DND-41 (cell line): ENCODE results near the gene GPR32.

Source experiments
- ATAC-seq: fragments of 200-7000 bp; cut with Tn5 transposase; 3 replicates; pipeline ENCODE4 v1.9.1; 2021; ENCODE audit warnings: low read depth; ENCODE audit not compliant: insufficient read depth
- DNase-seq: peaks from one replicate; pipeline ENCODE4 v3.0.0-alpha.2; 2020
- H2AFZ ChIP-seq: 2 replicates; pipeline ENCODE4 v1.6.0; 2012; ENCODE audit warnings: low read depth, low read length
- H3K27ac ChIP-seq: 2 replicates; pipeline ENCODE4 v1.5.1; 2012; ENCODE audit warnings: low read length, inconsistent platforms
- H3K27me3 ChIP-seq: fragments of 200-600 bp; sonication (generic); 2 replicates; pipeline ENCODE4 v1.6.0; 2012; ENCODE audit warnings: low read length, mild to moderate bottlenecking, inconsistent platforms; ENCODE audit not compliant: insufficient read depth, poor library complexity
- H3K36me3 ChIP-seq: 2 replicates; pipeline ENCODE4 v1.5.1; 2012; ENCODE audit warnings: low read length, inconsistent platforms; ENCODE audit not compliant: insufficient read depth
- H3K4me1 ChIP-seq: 2 replicates; pipeline ENCODE4 v1.5.1; 2012; ENCODE audit warnings: mild to moderate bottlenecking, low read length; ENCODE audit not compliant: insufficient read depth
- H3K4me2 ChIP-seq: 2 replicates; pipeline ENCODE4 v1.6.0; 2012; ENCODE audit warnings: mild to moderate bottlenecking, moderate library complexity, low read length, inconsistent platforms; ENCODE audit not compliant: insufficient read depth
- H3K4me3 ChIP-seq, 2 experiments: fragments of 200-600 bp in 1 of 2; shearing (Covaris generic) in 1 of 2; 2 replicates each; pipeline ENCODE4 v1.5.1; 2012 to 2016; ENCODE audit warnings: inconsistent platforms in 2 of 2, low read length in 2 of 2, mild to moderate bottlenecking in 2 of 2, low read depth in 1 of 2, moderate library complexity in 1 of 2
- H3K79me2 ChIP-seq: 2 replicates; pipeline ENCODE4 v1.6.0; 2012; ENCODE audit warnings: low read length, inconsistent platforms; ENCODE audit not compliant: insufficient read depth
- H3K9ac ChIP-seq: 2 replicates; pipeline ENCODE4 v1.6.0; 2012; ENCODE audit warnings: low read depth, mild to moderate bottlenecking, inconsistent platforms, low read length, moderate library complexity
- H3K9me3 ChIP-seq: 2 replicates; pipeline ENCODE4 v1.5.1; 2012; ENCODE audit warnings: low read length, moderate library complexity, mild to moderate bottlenecking, inconsistent platforms; ENCODE audit not compliant: insufficient read depth, severe bottlenecking
- H4K20me1 ChIP-seq: 2 replicates; pipeline ENCODE4 v1.6.0; 2012; ENCODE audit warnings: low read length; ENCODE audit not compliant: insufficient read depth
- EZH2 ChIP-seq: IDR thresholded peaks from 3 replicates; pipeline ENCODE4 v1.6.1; 2012; ENCODE audit warnings: borderline replicate concordance, low read depth, mild to moderate bottlenecking, moderate library complexity, low read length, inconsistent platforms; ENCODE audit not compliant: severe bottlenecking
- TF ChIP-seq, protein P1 (sequence below): IDR thresholded peaks from 2 replicates; pipeline ENCODE4 v1.5.1; 2012; ENCODE audit warnings: borderline replicate concordance, low read length, moderate library complexity, mild to moderate bottlenecking; ENCODE audit not compliant: poor library complexity, severe bottlenecking; ENCODE audit errors: extremely low read depth

GPR32 gene

DNA sequence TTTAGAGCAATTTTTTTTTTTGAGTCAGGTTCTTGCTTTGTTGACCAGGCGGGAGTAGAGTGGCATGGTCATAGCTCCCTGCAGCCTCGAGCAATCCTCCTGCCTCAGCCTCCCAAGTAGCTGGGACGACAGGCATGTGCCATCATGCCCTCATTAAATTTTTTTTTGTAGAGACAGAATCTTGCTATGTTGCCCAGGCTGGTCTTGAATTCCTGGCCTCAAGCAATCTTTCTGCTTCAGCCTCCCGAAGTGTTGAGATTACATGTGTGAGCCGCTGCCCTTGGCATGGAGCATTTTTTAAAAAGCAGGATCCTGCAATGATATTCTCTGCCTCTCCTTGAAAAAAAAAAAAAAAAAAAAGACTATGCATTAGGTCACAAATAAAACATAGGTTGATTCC is 5.9 kb downstream of the GPR32 start:
- TF ChIP-seq, protein P1, sequence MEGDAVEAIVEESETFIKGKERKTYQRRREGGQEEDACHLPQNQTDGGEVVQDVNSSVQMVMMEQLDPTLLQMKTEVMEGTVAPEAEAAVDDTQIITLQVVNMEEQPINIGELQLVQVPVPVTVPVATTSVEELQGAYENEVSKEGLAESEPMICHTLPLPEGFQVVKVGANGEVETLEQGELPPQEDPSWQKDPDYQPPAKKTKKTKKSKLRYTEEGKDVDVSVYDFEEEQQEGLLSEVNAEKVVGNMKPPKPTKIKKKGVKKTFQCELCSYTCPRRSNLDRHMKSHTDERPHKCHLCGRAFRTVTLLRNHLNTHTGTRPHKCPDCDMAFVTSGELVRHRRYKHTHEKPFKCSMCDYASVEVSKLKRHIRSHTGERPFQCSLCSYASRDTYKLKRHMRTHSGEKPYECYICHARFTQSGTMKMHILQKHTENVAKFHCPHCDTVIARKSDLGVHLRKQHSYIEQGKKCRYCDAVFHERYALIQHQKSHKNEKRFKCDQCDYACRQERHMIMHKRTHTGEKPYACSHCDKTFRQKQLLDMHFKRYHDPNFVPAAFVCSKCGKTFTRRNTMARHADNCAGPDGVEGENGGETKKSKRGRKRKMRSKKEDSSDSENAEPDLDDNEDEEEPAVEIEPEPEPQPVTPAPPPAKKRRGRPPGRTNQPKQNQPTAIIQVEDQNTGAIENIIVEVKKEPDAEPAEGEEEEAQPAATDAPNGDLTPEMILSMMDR = no peak
- no peak for TF ChIP-seq EZH2
- Histone ChIP-seq H3K4me1 (peaks cover 13% of the 10 kb centered on the region), H3K27me3 (peaks cover 24% of the 10 kb centered on the region), H3K4me2 (no peak overlapping the region), H2AFZ (no peak overlapping the region), H3K9ac (no peak overlapping the region), H3K27ac (no peak overlapping the region), H3K9me3 (no peaks in the 10 kb centered on the region), H3K36me3 (no peaks in the 10 kb centered on the region), H3K4me3 (no peak overlapping the region), H4K20me1 (peaks cover 7% of the 10 kb centered on the region; the same call in 1 of the 2 replicates), H3K79me2 (no peaks in the 10 kb centered on the region)
- no peak for DNase-seq
- ATAC-seq = no peak

DNA sequence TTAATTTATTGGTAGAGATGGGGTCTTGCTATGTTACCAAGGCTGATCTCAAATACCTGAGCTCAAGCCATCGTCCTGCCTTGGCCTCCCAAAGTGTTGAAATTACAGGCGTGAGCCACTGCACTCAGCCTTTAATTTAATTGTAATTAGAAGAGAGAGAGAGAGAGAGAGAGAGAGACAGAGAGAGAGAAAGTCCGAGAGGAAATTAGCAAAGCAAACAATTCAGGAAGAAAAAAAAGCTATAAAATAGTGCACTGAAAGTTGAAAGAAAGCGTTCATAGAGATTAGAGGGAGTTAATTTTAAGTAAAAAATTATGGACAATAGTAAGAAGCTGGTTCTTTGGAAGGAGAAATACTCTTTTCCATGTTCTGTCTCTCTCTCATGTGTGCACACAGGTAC is 7.0 kb downstream of the GPR32 start:
- Histone ChIP-seq H3K9me3 (no peaks in the 10 kb centered on the region), H3K27ac (no peak overlapping the region), H3K9ac (no peak overlapping the region), H3K27me3 (peaks cover 24% of the 10 kb centered on the region), H3K4me3 (no peak overlapping the region), H3K36me3 (no peaks in the 10 kb centered on the region), H3K4me2 (peak overlapping the region; percentile 43), H3K4me1 (peaks cover 13% of the 10 kb centered on the region), H2AFZ (no peak overlapping the region), H4K20me1 (peaks cover 7% of the 10 kb centered on the region; the same call in 1 of the 2 replicates), H3K79me2 (no peaks in the 10 kb centered on the region)
- TF ChIP-seq, protein P1 = no peak
- no peak for TF ChIP-seq EZH2
- ATAC-seq (no peak), DNase-seq (no peak)

DNA sequence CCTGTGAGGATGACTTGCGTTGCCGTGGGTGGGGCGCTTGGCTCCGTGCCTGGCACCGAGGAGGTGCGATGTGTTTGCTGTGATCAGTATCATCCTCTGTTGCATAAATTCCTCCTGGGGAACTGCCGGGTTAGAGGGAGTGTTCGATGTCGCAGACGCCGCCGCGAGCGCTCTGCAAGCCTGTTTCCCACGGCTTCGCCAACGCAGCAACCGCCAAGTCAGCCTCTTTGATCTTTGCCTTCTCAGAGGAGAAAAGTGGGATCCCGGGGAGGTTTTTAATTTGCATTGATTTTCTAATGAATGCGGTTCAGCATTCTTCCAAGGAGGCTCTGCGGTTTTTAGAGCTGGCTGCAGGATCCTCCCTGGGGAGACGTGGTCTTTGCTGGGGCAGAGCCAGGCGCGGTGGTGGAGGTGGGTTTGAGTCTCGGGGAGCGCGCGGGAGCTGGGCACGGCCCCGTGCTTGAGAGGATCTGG is 7.6 kb downstream of the GPR32 start:
- no peak overlapping the region for H3K4me3 ChIP-seq
- ATAC-seq (peak; percentile 87), DNase-seq (peak; percentile 69)
- no peaks in the 10 kb centered on the region for H3K9me3 ChIP-seq
- no peaks in the 10 kb centered on the region for H3K79me2 ChIP-seq
- H2AFZ ChIP-seq = no peak overlapping the region
- H3K36me3 ChIP-seq = no peaks in the 10 kb centered on the region
- H3K9ac ChIP-seq = no peak overlapping the region
- TF ChIP-seq, protein P1 = no peak
- peak; percentile 75 for TF ChIP-seq EZH2
- H3K27ac ChIP-seq = no peak overlapping the region
- H3K4me1 ChIP-seq = peaks cover 13% of the 10 kb centered on the region
- peak overlapping the region; percentile 43 for H3K4me2 ChIP-seq
- peaks cover 24% of the 10 kb centered on the region for H3K27me3 ChIP-seq
- H4K20me1 ChIP-seq = peaks cover 7% of the 10 kb centered on the region; the same call in 1 of the 2 replicates
